ENCODE measurements around the gene TSPY8.
"Not testable (repeated sequence)": the region's sequence is repeated elsewhere in the genome, so short reads cannot be mapped to it uniquely, and the experiment has no call there.

Gene TSPY8, protein sequence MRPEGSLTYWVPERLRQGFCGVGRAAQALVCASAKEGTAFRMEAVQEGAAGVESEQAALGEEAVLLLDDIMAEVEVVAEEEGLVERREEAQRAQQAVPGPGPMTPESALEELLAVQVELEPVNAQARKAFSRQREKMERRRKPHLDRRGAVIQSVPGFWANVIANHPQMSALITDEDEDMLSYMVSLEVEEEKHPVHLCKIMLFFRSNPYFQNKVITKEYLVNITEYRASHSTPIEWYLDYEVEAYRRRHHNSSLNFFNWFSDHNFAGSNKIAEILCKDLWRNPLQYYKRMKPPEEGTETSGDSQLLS

DNA sequence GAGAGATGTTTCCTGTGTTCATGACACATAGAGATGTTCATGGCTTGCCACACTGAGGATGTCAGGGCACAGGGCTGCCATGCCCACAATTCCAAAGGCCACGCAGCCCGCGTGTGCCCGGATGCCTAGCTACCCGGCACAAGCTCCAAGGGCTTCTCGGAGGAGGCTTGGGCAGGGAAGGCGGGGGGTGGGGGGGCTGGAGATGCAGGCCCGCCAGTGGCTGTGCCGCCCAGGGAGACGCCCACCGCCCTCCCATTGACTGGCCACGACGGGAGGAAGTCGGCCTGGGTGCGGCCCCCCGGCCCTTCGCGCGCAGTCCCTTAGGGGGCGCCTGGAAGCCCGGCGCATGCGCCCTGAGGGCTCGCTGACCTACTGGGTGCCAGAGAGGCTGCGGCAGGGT lies at the start of gene TSPY8:
Gene TSPY8 (plus strand): TSS at position 301 of the 400 bp plus-strand sequence. CDS start 46 bp downstream, at position 347.
- DNase-seq = not testable (repeated sequence)

DNA sequence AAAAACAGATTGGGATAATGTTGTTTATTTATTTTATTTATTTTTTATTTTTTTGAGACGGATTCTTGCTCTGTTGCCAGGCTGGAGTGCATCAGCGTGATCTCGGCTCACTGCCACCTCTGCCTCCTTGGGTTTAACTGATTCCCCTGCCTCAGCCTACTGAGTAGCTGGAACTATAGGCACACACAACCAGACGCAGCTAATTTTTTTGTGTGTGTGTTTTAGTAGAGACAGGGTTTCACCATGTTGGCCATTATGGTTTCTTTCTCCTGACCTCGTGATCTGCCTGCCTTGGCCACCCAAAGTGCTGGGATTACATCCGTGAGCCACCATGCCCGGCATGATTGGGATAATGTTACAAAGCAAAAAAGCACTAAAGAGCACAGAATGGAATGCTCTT lies 36.6 kb upstream of the TSPY8 start:
- no peak for DNase-seq

DNA sequence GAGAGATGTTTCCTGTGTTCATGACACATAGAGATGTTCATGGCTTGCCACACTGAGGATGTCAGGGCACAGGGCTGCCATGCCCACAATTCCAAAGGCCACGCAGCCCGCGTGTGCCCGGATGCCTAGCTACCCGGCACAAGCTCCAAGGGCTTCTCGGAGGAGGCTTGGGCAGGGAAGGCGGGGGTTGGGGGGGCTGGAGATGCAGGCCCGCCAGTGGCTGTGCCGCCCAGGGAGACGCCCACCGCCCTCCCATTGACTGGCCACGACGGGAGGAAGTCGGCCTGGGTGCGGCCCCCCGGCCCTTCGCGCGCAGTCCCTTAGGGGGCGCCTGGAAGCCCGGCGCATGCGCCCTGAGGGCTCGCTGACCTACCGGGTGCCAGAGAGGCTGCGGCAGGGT lies 20.4 kb upstream of the TSPY8 start, which contains the start of gene TSPY4:
Gene TSPY4 (plus strand): TSS at position 301 of the 400 bp plus-strand sequence. CDS start 46 bp downstream, at position 347.
- DNase-seq = not testable (repeated sequence)

DNA sequence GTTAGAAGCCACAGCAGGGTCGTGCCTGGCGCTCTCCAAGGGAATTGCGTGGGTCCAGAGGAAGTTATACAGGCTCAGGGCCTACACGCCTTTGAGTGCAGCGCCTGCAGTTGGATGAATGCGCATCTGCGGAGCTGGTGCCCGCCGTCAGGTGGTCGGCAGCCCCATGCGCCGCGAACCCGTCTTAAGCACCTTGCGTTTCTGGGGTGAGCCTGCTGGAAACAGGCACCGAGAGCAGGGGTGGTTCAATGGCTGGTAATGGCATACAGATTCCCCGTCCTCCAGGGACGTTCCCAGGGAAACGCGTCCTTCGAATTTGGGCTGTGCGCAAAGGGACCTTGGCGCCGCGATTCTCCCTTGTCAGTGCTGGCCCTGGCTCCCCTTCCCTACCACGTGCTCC lies 38.9 kb downstream of the TSPY8 start:
- DNase-seq = not testable (repeated sequence)

DNA sequence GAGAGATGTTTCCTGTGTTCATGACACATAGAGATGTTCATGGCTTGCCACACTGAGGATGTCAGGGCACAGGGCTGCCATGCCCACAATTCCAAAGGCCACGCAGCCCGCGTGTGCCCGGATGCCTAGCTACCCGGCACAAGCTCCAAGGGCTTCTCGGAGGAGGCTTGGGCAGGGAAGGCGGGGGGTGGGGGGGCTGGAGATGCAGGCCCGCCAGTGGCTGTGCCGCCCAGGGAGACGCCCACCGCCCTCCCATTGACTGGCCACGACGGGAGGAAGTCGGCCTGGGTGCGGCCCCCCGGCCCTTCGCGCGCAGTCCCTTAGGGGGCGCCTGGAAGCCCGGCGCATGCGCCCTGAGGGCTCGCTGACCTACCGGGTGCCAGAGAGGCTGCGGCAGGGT lies 40.5 kb downstream of the TSPY8 start, which contains the start of gene TSPY3:
Gene TSPY3 (plus strand): TSS at position 301 of the 400 bp plus-strand sequence. CDS start 46 bp downstream, at position 347.
- not testable (repeated sequence) for DNase-seq
